Measurements from ENCODE around the gene PCBD1. TPM values are rescaled to one million over a fixed set of nuclear protein-coding genes. Genes with fewer than 3 reads are reported as not detected.

The PCBD1 gene
- polyA plus RNA-seq, 2 of the 4 experiments (the other 2 are of a cell fraction) = 169 to 211 TPM

- CTCF ChIA-PET = interaction anchor here (1.0 to 2.0 kb wide), 3 partner anchors 11 to 57 kb away, joined by 3 to 6 read pairs (median 4); partner anchors contain the start of gene SGPL1
- FAIRE-seq = no peak
Measured at GRCh38 chr10:70874061-70874460, 14.3 kb downstream of the PCBD1 start.

GRCh38 chr10:70872291-70872690 is 16.1 kb downstream of the PCBD1 start:
- TF ChIP-seq CHD2 (IDR thresholded peaks at IDR 0.05; ENCODE audit: low read length, partially characterized antibody) (no peak), FOSB (CRISPR knock-in tag; IDR thresholded peaks at IDR 0.05) (no peak), ELK1 (IDR thresholded peaks at IDR 0.05; ENCODE audit: low read depth, low read length) (no peak), SMC3 (IDR thresholded peaks at IDR 0.05) (no peak), MYC (IDR thresholded peaks at IDR 0.05; ENCODE audit: borderline replicate concordance, low read length) (no peak), FOXS1 (CRISPR knock-in tag; IDR thresholded peaks at IDR 0.05) (no peak), MAX (IDR thresholded peaks at IDR 0.05) (no peak), BHLHE40 (IDR thresholded peaks at IDR 0.05; ENCODE audit: low read depth, low read length) (no peak)
- TF ChIP-seq, protein P1, sequence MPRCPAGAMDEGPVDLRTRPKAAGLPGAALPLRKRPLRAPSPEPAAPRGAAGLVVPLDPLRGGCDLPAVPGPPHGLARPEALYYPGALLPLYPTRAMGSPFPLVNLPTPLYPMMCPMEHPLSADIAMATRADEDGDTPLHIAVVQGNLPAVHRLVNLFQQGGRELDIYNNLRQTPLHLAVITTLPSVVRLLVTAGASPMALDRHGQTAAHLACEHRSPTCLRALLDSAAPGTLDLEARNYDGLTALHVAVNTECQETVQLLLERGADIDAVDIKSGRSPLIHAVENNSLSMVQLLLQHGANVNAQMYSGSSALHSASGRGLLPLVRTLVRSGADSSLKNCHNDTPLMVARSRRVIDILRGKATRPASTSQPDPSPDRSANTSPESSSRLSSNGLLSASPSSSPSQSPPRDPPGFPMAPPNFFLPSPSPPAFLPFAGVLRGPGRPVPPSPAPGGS (IDR thresholded peaks at IDR 0.05) = no peak
- no peak for DNase-seq (ENCODE audit: low read depth in 1 of 2, low spot score in 1 of 2)
- Histone ChIP-seq H3K4me3 (no peak overlapping the region), H3K27ac (no peak overlapping the region), H3K4me2 (no peak overlapping the region), H3K4me1 (no peaks in the 10 kb centered on the region), H3K9me3 (no peaks in the 10 kb centered on the region)
- ChIA-PET POLR2A (no interaction called here), CTCF (interaction anchor here (0.6 to 4.5 kb wide), 10 partner anchors 8 to 672 kb away, joined by 3 to 38 read pairs (median 4); partner anchors contain the start of gene SGPL1)
- FAIRE-seq = no peak
- 92% methylated on average over 7 of the region's 7 CpGs for WGBS (ENCODE audit: missing lambda C conversion rate)
- no peak for ATAC-seq

More at GRCh38 chr10:70874061-70874460, 14.3 kb downstream of the PCBD1 start:
- TF ChIP-seq MAFK (IDR thresholded peaks at IDR 0.05; ENCODE audit: partially characterized antibody) (no peak), EP300 (IDR thresholded peaks at IDR 0.05) (no peak)
- Histone ChIP-seq H3K9me3 (no peaks in the 10 kb centered on the region), H3K4me2 (no peak overlapping the region), H3K4me3 (no peak overlapping the region), H3K27ac (no peak overlapping the region), H3K4me1 (no peaks in the 10 kb centered on the region)
- POLR2A ChIA-PET = no interaction called here
- 78% methylated on average over 7 of the region's 7 CpGs for WGBS (ENCODE audit: missing lambda C conversion rate)
- DNase-seq (ENCODE audit: low read depth in 1 of 2, low spot score in 1 of 2) = no peak
- ATAC-seq = no peak

GRCh38 chr10:70866424-70866823 is 21.9 kb downstream of the PCBD1 start:
- Histone ChIP-seq H3K4me2 (no peak overlapping the region), H3K9me3 (no peaks in the 10 kb centered on the region), H3K4me3 (no peak overlapping the region), H3K4me1 (peaks cover 4% of the 10 kb centered on the region; the same call in 2 of the 3 replicates), H3K27ac (no peak overlapping the region)
- POLR2A ChIA-PET = no interaction called here
- TF ChIP-seq, protein P2, sequence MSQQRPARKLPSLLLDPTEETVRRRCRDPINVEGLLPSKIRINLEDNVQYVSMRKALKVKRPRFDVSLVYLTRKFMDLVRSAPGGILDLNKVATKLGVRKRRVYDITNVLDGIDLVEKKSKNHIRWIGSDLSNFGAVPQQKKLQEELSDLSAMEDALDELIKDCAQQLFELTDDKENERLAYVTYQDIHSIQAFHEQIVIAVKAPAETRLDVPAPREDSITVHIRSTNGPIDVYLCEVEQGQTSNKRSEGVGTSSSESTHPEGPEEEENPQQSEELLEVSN (IDR thresholded peaks at IDR 0.05; ENCODE audit: borderline replicate concordance, low read depth) = no peak
- TF ChIP-seq FOXS1 (CRISPR knock-in tag; IDR thresholded peaks at IDR 0.05) (no peak), HES2 (IDR thresholded peaks at IDR 0.05) (no peak), CHD2 (IDR thresholded peaks at IDR 0.05; ENCODE audit: low read length, partially characterized antibody) (no peak), POLR2AphosphoS2 (conservative IDR thresholded peaks at IDR 0.05; ENCODE audit: low read length) (no peak), TFCP2L1 (CRISPR knock-in tag; IDR thresholded peaks at IDR 0.05) (no peak)
- DNase-seq (ENCODE audit: low read depth in 1 of 2, low spot score in 1 of 2) (no peak), ATAC-seq (no peak), FAIRE-seq (no peak)
- 87% methylated on average over 4 of the region's 4 CpGs for WGBS (ENCODE audit: missing lambda C conversion rate)
- CTCF ChIA-PET = interaction anchor here (0.8 to 1.5 kb wide), 3 partner anchors 9 to 14 kb away, joined by 3 to 4 read pairs (median 3); no protein-coding TSS in a partner anchor

GRCh38 chr10:70864935-70865334 is 23.4 kb downstream of the PCBD1 start:
- no peak for ATAC-seq
- no peak for FAIRE-seq

More at GRCh38 chr10:70864935-70865334, 23.4 kb downstream of the PCBD1 start:
- Histone ChIP-seq H3K4me3 (no peak overlapping the region), H3K4me2 (no peak overlapping the region), H3K4me1 (peaks cover 4% of the 10 kb centered on the region; the same call in 2 of the 3 replicates), H3K9me3 (no peaks in the 10 kb centered on the region), H3K27ac (no peak overlapping the region)
- WGBS (ENCODE audit: missing lambda C conversion rate) = 94% methylated on average over 1 of the region's 1 CpG
- ChIA-PET CTCF (interaction anchor here (0.6 to 2.0 kb wide), 6 partner anchors 10 to 106 kb away, joined by 3 to 10 read pairs (median 4); no protein-coding TSS in a partner anchor), POLR2A (no interaction called here)
- no peak for DNase-seq (ENCODE audit: low read depth in 1 of 2, low spot score in 1 of 2)
- TF ChIP-seq, protein P3, sequence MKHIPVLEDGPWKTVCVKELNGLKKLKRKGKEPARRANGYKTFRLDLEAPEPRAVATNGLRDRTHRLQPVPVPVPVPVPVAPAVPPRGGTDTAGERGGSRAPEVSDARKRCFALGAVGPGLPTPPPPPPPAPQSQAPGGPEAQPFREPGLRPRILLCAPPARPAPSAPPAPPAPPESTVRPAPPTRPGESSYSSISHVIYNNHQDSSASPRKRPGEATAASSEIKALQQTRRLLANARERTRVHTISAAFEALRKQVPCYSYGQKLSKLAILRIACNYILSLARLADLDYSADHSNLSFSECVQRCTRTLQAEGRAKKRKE (CRISPR knock-in tag; IDR thresholded peaks at IDR 0.05; ENCODE audit: low read depth) = no peak
- TF ChIP-seq NR3C1 (IDR thresholded peaks at IDR 0.05) (no peak), MAFK (IDR thresholded peaks at IDR 0.05; ENCODE audit: partially characterized antibody) (peak; percentile 86), FOSL2 (IDR thresholded peaks at IDR 0.05) (no peak), FOSL2 (CRISPR knock-in tag; IDR thresholded peaks at IDR 0.05) (no peak), SMC3 (IDR thresholded peaks at IDR 0.05) (no peak)
